Globus pallidus (tissue), 1 donor: ENCODE measurements around the gene SELENOH.

Source experiments
- DNase-seq: peaks from one replicate; pipeline ENCODE4 v3.0.0-alpha.2; 2015; ENCODE audit warnings: low spot score

Gene SELENOH

GRCh38 chr11:57781529-57781943, 40.2 kb downstream of the SELENOH start:
- no peak for DNase-seq

DNA sequence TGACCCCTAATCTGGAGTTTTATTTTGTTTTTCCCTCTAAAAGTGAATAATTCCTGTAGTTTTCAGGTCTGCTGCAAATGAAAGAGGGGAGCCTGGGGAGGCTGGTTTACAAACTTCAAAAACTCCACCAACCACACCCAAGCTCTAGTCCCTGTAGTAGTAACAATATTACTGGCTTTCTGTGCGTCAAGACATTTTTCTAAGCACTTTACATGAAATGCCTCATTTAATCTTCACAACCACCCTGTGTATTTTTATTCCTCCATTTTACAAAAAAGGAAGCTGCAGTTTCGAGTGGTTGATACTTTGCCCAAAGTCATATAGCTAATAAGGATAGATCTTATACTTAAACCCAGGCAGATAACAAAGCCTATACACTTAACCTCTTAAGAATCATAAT, 43.8 kb downstream of the SELENOH start:
- no peak for DNase-seq

DNA sequence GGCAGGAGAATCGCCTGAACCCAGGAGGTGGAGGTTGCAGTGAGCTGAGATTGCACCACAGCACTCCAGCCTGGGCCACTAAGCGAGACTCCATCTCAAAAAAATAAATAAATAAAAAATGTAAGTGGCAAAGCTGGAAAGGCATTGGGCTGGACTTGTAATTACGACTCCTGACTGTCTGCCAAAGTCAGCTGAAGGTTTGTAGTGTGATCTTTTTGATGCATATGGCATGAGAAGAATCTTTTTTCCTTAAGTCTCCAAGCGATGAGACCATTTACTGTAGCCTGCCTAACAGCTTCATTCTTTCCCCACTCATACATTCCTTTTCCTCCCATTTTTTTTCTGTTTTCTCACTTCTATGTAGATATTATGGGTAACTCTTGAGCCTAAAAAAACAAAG, 45.1 kb downstream of the SELENOH start:
- DNase-seq: no peak

- no peak for DNase-seq
These were observed 45.8 kb downstream of the SELENOH start for GRCh38 chr11:57787006-57787604.

DNA sequence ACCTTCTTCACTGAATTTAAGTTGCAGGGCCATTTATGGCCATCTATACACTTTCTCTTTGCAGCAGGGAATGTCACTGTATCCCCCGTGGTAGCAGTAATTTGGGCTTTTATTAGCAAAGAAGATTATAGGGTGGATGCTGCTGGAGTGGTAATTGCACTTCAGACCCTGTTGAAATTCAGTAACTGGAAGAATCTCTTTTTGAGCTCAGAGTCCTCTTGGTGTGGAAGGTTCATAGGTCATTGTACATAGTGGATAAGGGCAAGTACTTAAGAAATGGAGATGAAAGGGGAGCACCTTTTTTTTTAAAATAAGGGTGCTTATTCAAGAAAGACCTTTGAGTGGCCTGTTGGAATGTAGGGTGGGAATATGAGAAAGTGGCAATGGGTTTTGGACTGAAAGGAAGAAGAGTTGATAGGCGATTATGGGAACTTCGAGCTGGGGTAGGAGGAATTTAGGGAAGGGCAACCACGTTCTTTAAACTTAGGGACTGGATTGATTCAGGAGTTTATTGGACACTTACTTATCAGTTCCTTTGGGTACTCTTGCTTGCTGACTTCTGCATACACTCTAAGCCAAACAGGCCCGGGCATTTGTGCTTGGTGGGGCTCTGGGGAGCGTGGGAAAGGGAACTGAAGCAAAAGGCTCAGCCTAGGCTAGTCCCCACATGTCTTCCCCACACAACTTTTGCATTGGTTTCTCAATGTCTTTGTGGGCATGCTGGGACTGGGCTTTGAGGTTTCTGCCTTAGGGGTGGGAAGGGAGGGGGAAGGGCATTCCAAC, 46.8 kb downstream of the SELENOH start:
- peak; percentile 60 for DNase-seq

DNA sequence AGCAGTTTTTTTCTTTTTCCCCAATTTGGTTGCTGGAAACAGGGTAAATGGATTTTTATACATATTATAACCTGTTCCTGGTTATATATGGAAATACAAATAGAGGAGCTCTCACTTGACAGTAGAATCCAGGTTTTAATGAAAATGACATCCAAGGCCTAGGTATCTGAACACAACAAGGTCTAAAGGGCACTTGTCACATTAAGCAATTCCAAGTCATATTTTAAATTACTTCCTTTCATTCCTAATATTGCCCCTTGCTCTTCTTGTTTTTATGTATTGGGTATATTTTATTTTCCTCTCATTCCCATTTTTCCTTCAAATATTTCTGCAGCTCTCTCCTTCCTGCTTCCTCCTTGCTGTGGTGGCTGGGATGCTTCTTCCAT, 47.4 kb downstream of the SELENOH start:
- no peak for DNase-seq

DNA sequence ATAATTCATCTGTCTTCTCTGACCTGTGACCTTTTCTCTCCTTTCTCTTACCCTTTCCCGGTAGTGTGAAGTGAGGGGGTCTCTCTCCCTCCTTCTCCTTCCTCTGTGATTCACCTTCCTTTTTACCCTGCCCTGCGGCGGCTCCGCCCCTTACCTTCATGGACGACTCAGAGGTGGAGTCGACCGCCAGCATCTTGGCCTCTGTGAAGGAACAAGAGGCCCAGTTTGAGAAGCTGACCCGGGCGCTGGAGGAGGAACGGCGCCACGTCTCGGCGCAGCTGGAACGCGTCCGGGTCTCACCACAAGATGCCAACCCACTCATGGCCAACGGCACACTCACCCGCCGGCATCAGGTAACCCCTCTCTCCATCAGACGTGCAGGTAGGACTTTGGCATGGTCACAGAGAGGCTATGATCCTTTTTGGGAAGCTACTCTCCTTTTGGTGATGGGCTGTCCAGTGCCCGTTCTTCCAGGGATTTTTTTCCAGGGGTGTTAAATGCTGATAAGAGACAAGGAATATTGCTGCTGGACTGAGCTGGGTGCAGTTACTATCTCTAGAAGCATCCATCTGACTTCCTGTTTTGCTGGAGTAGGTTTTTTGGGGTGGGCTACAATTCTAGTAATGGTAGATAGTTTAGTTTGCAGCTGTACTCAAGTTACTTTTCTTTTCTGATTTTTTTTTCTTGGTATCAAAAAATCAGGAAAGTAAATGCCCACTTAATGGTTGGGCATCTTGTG, 50.2 kb downstream of the SELENOH start:
- no peak for DNase-seq

GRCh38 chr11:57792060-57792541, 50.8 kb downstream of the SELENOH start:
- peak; percentile 63 for DNase-seq

GRCh38 chr11:57792870-57793269, 51.6 kb downstream of the SELENOH start:
- DNase-seq: peak; percentile 45
